Measurements from ENCODE around the gene EHD4. TPM values are rescaled to one million over a fixed set of nuclear protein-coding genes. Genes with fewer than 3 reads are reported as not detected.

EHD4 gene
- polyA plus RNA-seq, 1 donor (not counting 4 experiments of a cell fraction or from before 2014, with no cell fraction given), result 31.5 TPM

GRCh38 chr15:41850482-41851166, 121.7 kb downstream of the EHD4 start:
- dilution Hi-C loops (cut with MboI; ENCODE audit: extremely low pct_ligation_motif_present, low sequenced_read_pairs), result no loop called here
- no peak for TF ChIP-seq CTCF (optimal IDR thresholded peaks at IDR 0.05 in 1 of 3, IDR thresholded peaks at IDR 0.05 in 1 of 3, conservative IDR thresholded peaks at IDR 0.05 in 1 of 3; ENCODE audit: extremely low read depth in 1 of 3, insufficient read depth in 2 of 3, low read length in 3 of 3)
- no peak for TF ChIP-seq EZH2 (IDR thresholded peaks at IDR 0.05; ENCODE audit: low read length)
- Histone ChIP-seq H3K4me2 (ENCODE audit: control insufficient read depth, extremely low read depth, insufficient read depth, low read depth, low read length) (no peak overlapping the region), H3K9me3 (ENCODE audit: control insufficient read depth, low read depth, low read length) (no peaks in the 10 kb centered on the region), H3K4me1 (ENCODE audit: control insufficient read depth, extremely low read depth, insufficient read depth, low read length) (peaks cover 22% of the 10 kb centered on the region), H3K4me3 (ENCODE audit: control insufficient read depth in 2 of 3, extremely low read depth in 1 of 3, insufficient read depth in 2 of 3, low read depth in 1 of 3, low read length in 3 of 3) (no peak overlapping the region), H3K27me3 (ENCODE audit: control insufficient read depth, extremely low read depth, insufficient read depth, low read length) (peaks cover 14% of the 10 kb centered on the region), H4K20me1 (ENCODE audit: control insufficient read depth, extremely low read depth, insufficient read depth, low read length) (no peaks in the 10 kb centered on the region), H3K79me2 (ENCODE audit: control insufficient read depth, insufficient read depth, low read length) (no peaks in the 10 kb centered on the region), H3K36me3 (ENCODE audit: control insufficient read depth in 2 of 2, extremely low read depth in 1 of 2, insufficient read depth in 2 of 2, low read length in 2 of 2) (peaks cover 12 to 16% of the 10 kb centered on the region in 2 experiments), H3K27ac (ENCODE audit: control insufficient read depth, insufficient read depth, low read length) (no peak overlapping the region), H3K9me1 (ENCODE audit: control insufficient read depth, extremely low read depth, insufficient read depth, low read length) (no peaks in the 10 kb centered on the region), H3K9ac (ENCODE audit: control insufficient read depth, extremely low read depth, insufficient read depth, low read length) (no peak overlapping the region), H2AFZ (ENCODE audit: control insufficient read depth, low read length) (no peak overlapping the region)
- FAIRE-seq (no peak), DNase-seq (ENCODE audit: low read depth, low spot score) (no peak)

- Histone ChIP-seq H3K27me3 (ENCODE audit: control insufficient read depth, extremely low read depth, insufficient read depth, low read length) (peaks cover 11% of the 10 kb centered on the region), H3K27ac (ENCODE audit: control insufficient read depth, insufficient read depth, low read length) (no peak overlapping the region), H3K9ac (ENCODE audit: control insufficient read depth, extremely low read depth, insufficient read depth, low read length) (no peak overlapping the region), H3K9me3 (ENCODE audit: control insufficient read depth, low read depth, low read length) (no peaks in the 10 kb centered on the region), H2AFZ (ENCODE audit: control insufficient read depth, low read length) (no peak overlapping the region), H3K4me1 (ENCODE audit: control insufficient read depth, extremely low read depth, insufficient read depth, low read length) (peaks cover 22% of the 10 kb centered on the region), H3K79me2 (ENCODE audit: control insufficient read depth, insufficient read depth, low read length) (no peaks in the 10 kb centered on the region), H4K20me1 (ENCODE audit: control insufficient read depth, extremely low read depth, insufficient read depth, low read length) (no peaks in the 10 kb centered on the region), H3K36me3 (ENCODE audit: control insufficient read depth in 2 of 2, extremely low read depth in 1 of 2, insufficient read depth in 2 of 2, low read length in 2 of 2) (peaks cover 17 to 20% of the 10 kb centered on the region in 2 experiments), H3K4me3 (ENCODE audit: control insufficient read depth in 2 of 3, extremely low read depth in 1 of 3, insufficient read depth in 2 of 3, low read depth in 1 of 3, low read length in 3 of 3) (no peak overlapping the region), H3K4me2 (ENCODE audit: control insufficient read depth, extremely low read depth, insufficient read depth, low read depth, low read length) (peak overlapping the region; percentile 29), H3K9me1 (ENCODE audit: control insufficient read depth, extremely low read depth, insufficient read depth, low read length) (no peaks in the 10 kb centered on the region)
- peak; percentile 73 for FAIRE-seq
- dilution Hi-C loops (cut with MboI; ENCODE audit: extremely low pct_ligation_motif_present, low sequenced_read_pairs), result no loop called here
- no peak for TF ChIP-seq EZH2 (IDR thresholded peaks at IDR 0.05; ENCODE audit: low read length)
- TF ChIP-seq CTCF (optimal IDR thresholded peaks at IDR 0.05 in 1 of 3, IDR thresholded peaks at IDR 0.05 in 1 of 3, conservative IDR thresholded peaks at IDR 0.05 in 1 of 3; ENCODE audit: extremely low read depth in 1 of 3, insufficient read depth in 2 of 3, low read length in 3 of 3), result no peak
- DNase-seq (ENCODE audit: low read depth, low spot score), result no peak
These were observed 122.5 kb downstream of the EHD4 start for GRCh38 chr15:41849861-41850260.
